ENCODE measurements around the gene PROM2. TPM values are rescaled to one million over a fixed set of nuclear protein-coding genes. Genes with fewer than 3 reads are reported as not detected.

PROM2 gene
- polyA plus RNA-seq, 1 donor (not counting 4 experiments of a cell fraction or from before 2014, with no cell fraction given) = 11.4 TPM

- Histone ChIP-seq H2AFZ (ENCODE audit: control insufficient read depth, low read length) (no peak overlapping the region), H3K9ac (ENCODE audit: control insufficient read depth, extremely low read depth, insufficient read depth, low read length) (no peak overlapping the region), H3K9me3 (ENCODE audit: control insufficient read depth, low read depth, low read length) (no peaks in the 10 kb centered on the region), H3K27ac (ENCODE audit: control insufficient read depth, insufficient read depth, low read length) (no peak overlapping the region), H3K4me2 (ENCODE audit: control insufficient read depth, extremely low read depth, insufficient read depth, low read depth, low read length) (no peak overlapping the region), H3K9me1 (ENCODE audit: control insufficient read depth, extremely low read depth, insufficient read depth, low read length) (no peaks in the 10 kb centered on the region), H3K4me1 (ENCODE audit: control insufficient read depth, extremely low read depth, insufficient read depth, low read length) (peaks cover 15% of the 10 kb centered on the region), H3K36me3 (ENCODE audit: control insufficient read depth in 2 of 2, extremely low read depth in 1 of 2, insufficient read depth in 2 of 2, low read length in 2 of 2) (peaks cover 3 to 42% of the 10 kb centered on the region in 2 experiments), H4K20me1 (ENCODE audit: control insufficient read depth, extremely low read depth, insufficient read depth, low read length) (no peaks in the 10 kb centered on the region), H3K27me3 (ENCODE audit: control insufficient read depth, extremely low read depth, insufficient read depth, low read length) (no peaks in the 10 kb centered on the region), H3K4me3 (ENCODE audit: control insufficient read depth in 2 of 3, extremely low read depth in 1 of 3, insufficient read depth in 2 of 3, low read depth in 1 of 3, low read length in 3 of 3) (no peak overlapping the region), H3K79me2 (ENCODE audit: control insufficient read depth, insufficient read depth, low read length) (no peaks in the 10 kb centered on the region)
- DNase-seq (ENCODE audit: low read depth, low spot score) (no peak), FAIRE-seq (no peak)
- TF ChIP-seq EZH2 (IDR thresholded peaks at IDR 0.05; ENCODE audit: low read length) (no peak), CTCF (optimal IDR thresholded peaks at IDR 0.05 in 1 of 3, IDR thresholded peaks at IDR 0.05 in 1 of 3, conservative IDR thresholded peaks at IDR 0.05 in 1 of 3; ENCODE audit: extremely low read depth in 1 of 3, insufficient read depth in 2 of 3, low read length in 3 of 3) (peak in 1 of 3 experiments; percentile 23)
- dilution Hi-C loops (cut with MboI; ENCODE audit: extremely low pct_ligation_motif_present, low sequenced_read_pairs) = no loop called here
Measured at GRCh38 chr2:95289253-95289652, 15.0 kb downstream of the PROM2 start.

GRCh38 chr2:95291222-95291621 lies 17.0 kb downstream of the PROM2 start:
- Histone ChIP-seq H4K20me1 (ENCODE audit: control insufficient read depth, extremely low read depth, insufficient read depth, low read length) (no peaks in the 10 kb centered on the region), H3K9me3 (ENCODE audit: control insufficient read depth, low read depth, low read length) (no peaks in the 10 kb centered on the region), H3K9me1 (ENCODE audit: control insufficient read depth, extremely low read depth, insufficient read depth, low read length) (no peaks in the 10 kb centered on the region), H3K9ac (ENCODE audit: control insufficient read depth, extremely low read depth, insufficient read depth, low read length) (no peak overlapping the region), H3K79me2 (ENCODE audit: control insufficient read depth, insufficient read depth, low read length) (no peaks in the 10 kb centered on the region), H2AFZ (ENCODE audit: control insufficient read depth, low read length) (no peak overlapping the region), H3K4me1 (ENCODE audit: control insufficient read depth, extremely low read depth, insufficient read depth, low read length) (peaks cover 15% of the 10 kb centered on the region), H3K4me2 (ENCODE audit: control insufficient read depth, extremely low read depth, insufficient read depth, low read depth, low read length) (no peak overlapping the region), H3K27ac (ENCODE audit: control insufficient read depth, insufficient read depth, low read length) (no peak overlapping the region), H3K4me3 (ENCODE audit: control insufficient read depth in 2 of 3, extremely low read depth in 1 of 3, insufficient read depth in 2 of 3, low read depth in 1 of 3, low read length in 3 of 3) (no peak overlapping the region), H3K36me3 (ENCODE audit: control insufficient read depth in 2 of 2, extremely low read depth in 1 of 2, insufficient read depth in 2 of 2, low read length in 2 of 2) (peaks cover 3 to 30% of the 10 kb centered on the region in 2 experiments), H3K27me3 (ENCODE audit: control insufficient read depth, extremely low read depth, insufficient read depth, low read length) (peaks cover 6% of the 10 kb centered on the region)
- TF ChIP-seq EZH2 (IDR thresholded peaks at IDR 0.05; ENCODE audit: low read length) (no peak), CTCF (optimal IDR thresholded peaks at IDR 0.05 in 1 of 3, IDR thresholded peaks at IDR 0.05 in 1 of 3, conservative IDR thresholded peaks at IDR 0.05 in 1 of 3; ENCODE audit: extremely low read depth in 1 of 3, insufficient read depth in 2 of 3, low read length in 3 of 3) (no peak)
- DNase-seq (ENCODE audit: low read depth, low spot score) (no peak), FAIRE-seq (no peak)
- dilution Hi-C loops (cut with MboI; ENCODE audit: extremely low pct_ligation_motif_present, low sequenced_read_pairs) = no loop called here

All from keratinocyte (primary cell).